ENCODE results near the gene SYNPO.

- no peak for TF ChIP-seq CTCF (IDR thresholded peaks at IDR 0.05; ENCODE audit: low read depth, low read length, poor library complexity, severe bottlenecking)
- TF ChIP-seq EZH2phosphoT487 (IDR thresholded peaks at IDR 0.05; ENCODE audit: borderline replicate concordance, low read length): no peak
Observed at GRCh38 chr5:150658699-150659265, 18.3 kb downstream of the SYNPO start.

All from DOHH2 (cell line).